ENCODE measurements around the gene GOLGA1.

GOLGA1 gene

GRCh38 chr9:124830593-124830992, 110.3 kb downstream of the GOLGA1 start:
- FAIRE-seq = no peak

GRCh38 chr9:124829334-124829669, 111.6 kb downstream of the GOLGA1 start:
- no peak for FAIRE-seq

- no peak for FAIRE-seq
Measured at GRCh38 chr9:124828489-124829333, 112.2 kb downstream of the GOLGA1 start.

Measured in TTC549 (cell line).